ENCODE measurements around the gene SFI1.
A peak's percentile ranks its signal among the peaks of the same experiment; 100 is the strongest.
"Not testable (repeated sequence)": the region's sequence is repeated elsewhere in the genome, so short reads cannot be mapped to it uniquely, and the experiment has no call there.

SFI1 gene

GRCh38 chr22:31492151-31492550, 4.2 kb upstream of the SFI1 start:
- ChIA-PET POLR2A (ENCODE audit: low non-redundant PET) (no interaction called here), CTCF (interaction anchor here (0.6 kb wide), 1 partner anchor 10 kb away, joined by 4 read pairs; no protein-coding TSS in a partner anchor)
- no peak for DNase-seq (ENCODE audit: low spot score)
- no peak for TF ChIP-seq CTCF (conservative IDR thresholded peaks at IDR 0.05; ENCODE audit: low read depth)
- H3K27ac ChIP-seq, result peak overlapping the region; percentile 29

- peak overlapping the region; percentile 40 for H3K27ac ChIP-seq
- CTCF ChIA-PET; DNase-seq (ENCODE audit: low spot score); POLR2A ChIA-PET (ENCODE audit: low non-redundant PET): not testable (repeated sequence)
Observed at GRCh38 chr22:31493355-31493754, 3.0 kb upstream of the SFI1 start.

GRCh38 chr22:31495343-31495742, 993 bp upstream of the SFI1 start:
- no peak for TF ChIP-seq CTCF (conservative IDR thresholded peaks at IDR 0.05; ENCODE audit: low read depth)
- CTCF ChIA-PET, result no interaction called here
- H3K27ac ChIP-seq, result peak overlapping the region; percentile 91
- POLR2A ChIA-PET (ENCODE audit: low non-redundant PET), result interaction anchor here (0.6 kb wide), 1 partner anchor 24 kb away, joined by 4 read pairs; no protein-coding TSS in a partner anchor
- DNase-seq (ENCODE audit: low spot score), result no peak

- H3K27ac ChIP-seq, result peak overlapping the region; percentile 91
- CTCF ChIA-PET, result interaction anchor here (0.6 kb wide), 1 partner anchor 58 kb away, joined by 4 read pairs; no protein-coding TSS in a partner anchor
- POLR2A ChIA-PET (ENCODE audit: low non-redundant PET), result no interaction called here
- DNase-seq (ENCODE audit: low spot score), result no peak
- TF ChIP-seq CTCF (conservative IDR thresholded peaks at IDR 0.05; ENCODE audit: low read depth), result no peak
Observed at GRCh38 chr22:31496735-31497146, 405 bp downstream of the SFI1 start.

GRCh38 chr22:31497148-31497938, 1.0 kb downstream of the SFI1 start:
- no peak for DNase-seq (ENCODE audit: low spot score)
- H3K27ac ChIP-seq, result peak overlapping the region; percentile 91
- ChIA-PET CTCF (no interaction called here), POLR2A (ENCODE audit: low non-redundant PET) (no interaction called here)
- TF ChIP-seq CTCF (conservative IDR thresholded peaks at IDR 0.05; ENCODE audit: low read depth), result no peak

- POLR2A ChIA-PET (ENCODE audit: low non-redundant PET), result no interaction called here
- DNase-seq (ENCODE audit: low spot score), result no peak
- no peak for TF ChIP-seq CTCF (conservative IDR thresholded peaks at IDR 0.05; ENCODE audit: low read depth)
- H3K27ac ChIP-seq, result no peak overlapping the region
- CTCF ChIA-PET, result interaction anchor here (0.7 kb wide), 1 partner anchor 10 kb away, joined by 4 read pairs; no protein-coding TSS in a partner anchor
Observed at GRCh38 chr22:31501738-31502137, 5.4 kb downstream of the SFI1 start.

GRCh38 chr22:31503211-31503964, 7.1 kb downstream of the SFI1 start:
- no peak for TF ChIP-seq CTCF (conservative IDR thresholded peaks at IDR 0.05; ENCODE audit: low read depth)
- ChIA-PET CTCF (no interaction called here), POLR2A (ENCODE audit: low non-redundant PET) (no interaction called here)
- H3K27ac ChIP-seq, result no peak overlapping the region
- no peak for DNase-seq (ENCODE audit: low spot score)

Measured in RWPE1 (cell line).